K562 (cell line): Measurements from ENCODE around the gene HGD. TPM values are rescaled to one million over a fixed set of nuclear protein-coding genes. Genes with fewer than 3 reads are reported as not detected.

Experiments used
- ATAC-seq: fragments of 200-7000 bp; cut with Tn5 transposase; 3 replicates; pipeline ENCODE4 v1.9.1; 2020; ENCODE audit warnings: moderate library complexity
- BruUV-seq: library from RNA; stranded (reverse); fragments of 400-500 nt; replicated peaks from 2 replicates; lab custom pipeline; 2021; lab: Mats Ljungman, UMichigan
- CTCF ChIA-PET: fragments of 300-600 bp; formaldehyde crosslinking; extraction: SDS; loops from one replicate; lab custom pipeline; 2021; ENCODE audit warnings: low intra/inter-chr PET ratio; lab: Yijun Ruan, JAX
- POLR2A ChIA-PET: fragments of 300-600, 350-650 bp; sonication (Branson Sonifier 250); formaldehyde crosslinking; extraction: SDS; loops from one replicate; lab custom pipeline; 2021; ENCODE audit warnings: antibody characterized with exemption, inconsistent platforms; lab: Yijun Ruan, JAX
- DNase-seq, 4 experiments: peaks; one replicate each; pipeline versions ENCODE4 v3.0.0 to v3.0.0-alpha.2; 2011 to 2018; ENCODE audit warnings: low spot score in 3 of 4, mixed read lengths in 3 of 4; ENCODE audit errors: extremely low read depth in 1 of 4
- FAIRE-seq: peaks from 2 replicates; lab custom pipeline; 2011; peaks lifted over from hg19 to GRCh38; lab: Jason Lieb, UNC
- H2AFZ ChIP-seq: 2 replicates; pipeline ENCODE4 v1.6.0; 2011; ENCODE audit warnings: low read depth, low read length, control low read depth, inconsistent platforms
- H3K27ac ChIP-seq: fragments of 200-600 bp; 3 replicates; pipeline ENCODE4 v1.8.0; 2011; ENCODE audit warnings: low read depth, mild to moderate bottlenecking, control low read depth, inconsistent platforms, low read length, moderate library complexity, mixed read lengths; ENCODE audit errors: extremely low read depth
- H3K27me3 ChIP-seq, 2 experiments: fragments of 300-600 bp in 1 of 2; 2 replicates in 1 of 2; 3 replicates in 1 of 2; pipeline versions ENCODE4 v1.6.0 to v1.8.0; 2011; ENCODE audit warnings: inconsistent platforms in 2 of 2, low read length in 2 of 2, mild to moderate bottlenecking in 1 of 2, mixed read lengths in 1 of 2, moderate library complexity in 1 of 2; ENCODE audit not compliant: control insufficient read depth in 2 of 2, insufficient read depth in 2 of 2
- H3K36me3 ChIP-seq: fragments of 300-600 bp; 3 replicates; pipeline ENCODE4 v1.8.0; 2011; ENCODE audit warnings: mild to moderate bottlenecking, low read length, inconsistent platforms; ENCODE audit not compliant: control insufficient read depth, insufficient read depth
- H3K4me1 ChIP-seq, 2 experiments: fragments of 200-600 bp in 1 of 2; replicated peaks in 1 of 2; 2 replicates in 1 of 2; 3 replicates in 1 of 2; pipeline versions ENCODE4 v1.5.1 to v1.8.0; 2011; ENCODE audit warnings: inconsistent platforms in 2 of 2, low read length in 2 of 2, mild to moderate bottlenecking in 1 of 2, mixed read lengths in 1 of 2, moderate library complexity in 1 of 2; ENCODE audit not compliant: control insufficient read depth in 2 of 2, insufficient read depth in 2 of 2
- H3K4me2 ChIP-seq: 2 replicates; pipeline ENCODE4 v1.6.1; 2011; ENCODE audit warnings: low read length, control low read depth, inconsistent platforms, mixed read lengths; ENCODE audit not compliant: insufficient read depth
- H3K4me3 ChIP-seq: fragments of 200-600 bp; sonication (generic), shearing (Covaris generic); 2 replicates; pipeline ENCODE4 v1.5.1; 2016; ENCODE audit warnings: control low read depth, inconsistent platforms
- H3K79me2 ChIP-seq: fragments of 200-600 bp; 3 replicates; pipeline ENCODE4 v1.8.0; 2011; ENCODE audit warnings: low read length, inconsistent platforms; ENCODE audit not compliant: control insufficient read depth, insufficient read depth
- H3K9ac ChIP-seq, 2 experiments: 2 replicates each; pipeline versions ENCODE4 v1.6.0 to v1.6.1; 2011; ENCODE audit warnings: low read depth in 2 of 2, low read length in 2 of 2, control low read depth in 1 of 2, inconsistent platforms in 1 of 2, mild to moderate bottlenecking in 1 of 2, mixed read lengths in 1 of 2; ENCODE audit not compliant: insufficient read depth in 1 of 2
- H3K9me1 ChIP-seq: one replicate; pipeline ENCODE4 v1.6.0; 2011; ENCODE audit warnings: inconsistent platforms, mild to moderate bottlenecking, low read length, moderate library complexity; ENCODE audit not compliant: control insufficient read depth, insufficient read depth
- H3K9me3 ChIP-seq: replicated peaks from 2 replicates; pipeline ENCODE4 v1.5.1; 2011; ENCODE audit warnings: low read depth, low read length, inconsistent platforms; ENCODE audit not compliant: control insufficient read depth, insufficient read depth
- H4K20me1 ChIP-seq: replicated peaks from 2 replicates; pipeline ENCODE4 v1.6.1; 2011; ENCODE audit warnings: low read length, inconsistent platforms, mixed read lengths; ENCODE audit not compliant: control insufficient read depth, insufficient read depth
- BCL6 ChIP-seq: fragments of 250-450 bp; sonication (Bioruptor Pico); IDR thresholded peaks from 2 replicates; pipeline ENCODE4 v1.4.0; 2020
- DACH1 ChIP-seq: fragments of 450-650 bp; IDR thresholded peaks from 2 replicates; pipeline ENCODE4 v1.6.1; 2018; ENCODE audit not compliant: partially characterized antibody
- DIDO1 ChIP-seq: fragments of 450-650 bp; IDR thresholded peaks from 2 replicates; pipeline ENCODE4 v1.6.1; 2016; ENCODE audit warnings: low read depth, missing biosample characterization, missing genetic modification characterization
- FOXA3 ChIP-seq, 2 experiments: fragments of 450-650 bp in 1 of 2; sonication (generic) in 1 of 2; formaldehyde crosslinking; IDR thresholded peaks in 1 of 2; conservative IDR thresholded peaks in 1 of 2; 2 replicates each; pipeline versions ENCODE4 v1.4.0 to v1.8.0; 2020 to 2022; ENCODE audit warnings: mild to moderate bottlenecking in 2 of 2, missing genetic modification reagents in 1 of 2
- HNRNPLL ChIP-seq: fragments of 200-400 bp; formaldehyde crosslinking; IDR thresholded peaks from 2 replicates; pipeline ENCODE4 v1.6.1; 2017; ENCODE audit warnings: low read length, low read depth, mild to moderate bottlenecking; ENCODE audit not compliant: poor library complexity, severe bottlenecking
- MXI1 ChIP-seq: IDR thresholded peaks from 2 replicates; pipeline ENCODE4 v1.6.1; 2011; ENCODE audit warnings: low read depth, mild to moderate bottlenecking, improper control_type of control experiment, low read length
- SMAD3 ChIP-seq: fragments of 450-650 bp; formaldehyde crosslinking; conservative IDR thresholded peaks from 2 replicates; pipeline ENCODE4 v1.4.0; 2020; ENCODE audit warnings: mild to moderate bottlenecking
- ZBTB43 ChIP-seq: sonication (generic); formaldehyde crosslinking; IDR thresholded peaks from 2 replicates; pipeline ENCODE4 v1.8.0; 2023; ENCODE audit warnings: mild to moderate bottlenecking, missing genetic modification reagents
- ZNF76 ChIP-seq: fragments of 250-450 bp; sonication (Bioruptor Pico); IDR thresholded peaks from 2 replicates; pipeline ENCODE4 v1.4.0; 2020; ENCODE audit warnings: mild to moderate bottlenecking, moderate library complexity, borderline replicate concordance
- in situ Hi-C: fragments of 300-500 bp; cut with MboI; formaldehyde crosslinking; loops from 4 replicates; pipeline ENCODE4 v1.15.0; 2018; ENCODE audit warnings: inconsistent platforms, mixed read lengths
- intact Hi-C: fragments of 100-400 bp; cut with micrococcal nuclease; formaldehyde crosslinking; loops from 2 replicates; pipeline ENCODE4 v1.14.2; 2022
- polyA plus RNA-seq, 8 experiments: library from polyadenylated mRNA; depleted of rRNA in 4 of 8; stranded (reverse) in 5 of 8; unstranded in 3 of 8; fragments of >200 nt; fragmentation: Nextera tagmentation in 2 of 8; fragmentation: Illumina TruSeq in 1 of 8; extraction: Ambion mirVana in 2 of 8; extraction: Trizol in 1 of 8; gene quantifications; 2 replicates each; pipeline versions ENCODE4 v1.2.1 to v1.2.3, GENCODE V29; 2011 to 2014; ENCODE audit warnings: inconsistent platforms in 1 of 8, missing spikeins in 1 of 8
- total RNA-seq, 7 experiments: library from RNA; depleted of rRNA in 6 of 7; stranded (reverse); fragments of >200 nt in 6 of 7; fragmentation: Illumina TruSeq in 2 of 7; extraction: Trizol in 2 of 7; gene quantifications; 2 replicates each; pipeline versions ENCODE4 v1.2.1 to v1.2.3, GENCODE V29; 2011 to 2021; ENCODE audit warnings: low replicate concordance in 1 of 7

Gene HGD
- total and polyA plus RNA-seq, 9 of the 15 experiments (the other 6 are each of a cell fraction or from before 2014, with no cell fraction given): 0.08 to 0.25 (median 0.17) TPM; not detected in 4

- Histone ChIP-seq H3K9me1 (no peaks in the 10 kb centered on the region), H3K27ac (no peak overlapping the region), H3K9me3 (no peaks in the 10 kb centered on the region), H2AFZ (no peak overlapping the region), H3K79me2 (no peaks in the 10 kb centered on the region), H3K4me1 (peaks cover 0 to under 1% of the 10 kb centered on the region in 2 experiments; a peak in 1 of 5 replicates), H3K36me3 (0 out of 3 replicates have a peak, but pooled peaks cover 3% of the 10 kb centered on the region), H3K4me2 (no peak overlapping the region), H3K27me3 (no peaks in the 10 kb centered on the region), H4K20me1 (no peaks in the 10 kb centered on the region), H3K4me3 (no peak overlapping the region), H3K9ac (no peak overlapping the region)
- FAIRE-seq: no peak
- no peak for DNase-seq
- ChIA-PET POLR2A (no interaction called here), CTCF (no interaction called here)
- in situ Hi-C loops (no loop called here), intact Hi-C loops (no loop called here)
- TF ChIP-seq ZBTB43 (CRISPR knock-in tag): no peak
- TF ChIP-seq MXI1: no peak
- TF ChIP-seq DIDO1 (tag): no peak
- TF ChIP-seq BCL6 (CRISPR knock-in tag): no peak
- no peak for TF ChIP-seq DACH1
- TF ChIP-seq FOXA3 (CRISPR knock-in tag; conservative IDR thresholded peaks at IDR 0.05 in 1 of 2, IDR thresholded peaks at IDR 0.05 in 1 of 2): no peak
- no peak for TF ChIP-seq HNRNPLL
- no peak for TF ChIP-seq SMAD3 (CRISPR knock-in tag)
- TF ChIP-seq ZNF76 (CRISPR knock-in tag): no peak
- BruUV-seq: TSS peak; percentile 31
- no peak for ATAC-seq
Measured at GRCh38 chr3:120688121-120688520, 6.1 kb upstream of the HGD start.
